Measurements from ENCODE around the gene ERICH6.
"Not testable (repeated sequence)": the region's sequence is repeated elsewhere in the genome, so short reads cannot be mapped to it uniquely, and the experiment has no call there.

The ERICH6 gene

DNA sequence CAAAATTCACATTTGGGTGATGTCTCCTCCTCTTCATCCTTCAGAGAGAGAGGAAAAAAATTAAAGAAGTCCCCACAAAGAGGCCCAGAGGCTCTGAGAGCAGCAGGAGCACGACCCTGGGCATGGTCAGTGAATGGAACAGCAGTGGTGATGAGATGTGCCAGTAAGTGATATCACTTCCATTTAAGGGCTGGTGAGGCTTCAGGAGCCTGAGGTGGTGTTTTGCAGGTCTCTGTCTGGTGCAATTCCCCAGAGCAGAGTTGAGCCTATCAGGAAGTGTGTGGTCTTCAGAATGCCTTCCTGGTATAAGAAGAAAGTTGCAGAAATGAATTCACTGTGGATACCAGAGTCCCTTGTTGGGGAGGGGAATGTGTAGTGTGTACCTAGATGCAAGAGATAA lies 21.4 kb downstream of the ERICH6 start:
- DNase-seq (ENCODE audit: low spot score), result no peak

DNA sequence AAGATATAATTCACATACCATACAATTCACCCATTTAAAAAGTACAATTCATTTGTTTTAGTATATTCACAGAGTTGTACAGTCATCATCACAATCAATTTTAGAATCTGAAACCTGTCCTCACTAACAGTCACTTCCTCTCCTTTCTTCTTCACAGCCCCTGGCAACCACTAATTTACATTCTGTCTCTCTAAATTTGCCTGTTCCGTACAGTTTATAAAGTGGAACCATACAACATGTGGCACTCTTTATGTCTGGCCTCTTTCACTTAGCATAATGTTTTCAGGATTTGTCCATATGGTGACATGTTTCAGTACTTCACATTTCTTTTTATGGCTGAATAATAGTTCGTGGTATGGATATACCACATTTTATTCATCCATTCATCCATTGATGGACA lies 22.7 kb downstream of the ERICH6 start:
- no peak for DNase-seq (ENCODE audit: low spot score)

DNA sequence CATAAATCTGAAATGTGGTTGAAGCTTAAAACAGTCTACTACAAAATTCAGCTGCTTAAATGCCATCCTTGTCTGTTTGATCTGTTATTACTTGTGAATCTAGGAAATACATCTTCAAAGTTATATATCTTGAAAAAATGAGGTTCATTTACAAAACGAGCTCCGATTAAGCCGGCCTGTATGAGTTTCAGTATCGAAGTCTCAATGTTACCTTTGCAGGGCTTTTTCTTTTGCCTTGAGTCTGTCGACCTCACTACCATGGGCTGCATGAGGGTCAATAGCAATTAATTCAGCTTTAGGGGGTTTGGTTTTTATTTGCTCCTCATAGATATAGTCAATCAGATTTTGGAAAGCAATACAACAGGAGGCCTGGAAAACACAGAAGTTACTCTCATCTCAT lies 23.2 kb downstream of the ERICH6 start:
- DNase-seq (ENCODE audit: low spot score), result no peak

DNA sequence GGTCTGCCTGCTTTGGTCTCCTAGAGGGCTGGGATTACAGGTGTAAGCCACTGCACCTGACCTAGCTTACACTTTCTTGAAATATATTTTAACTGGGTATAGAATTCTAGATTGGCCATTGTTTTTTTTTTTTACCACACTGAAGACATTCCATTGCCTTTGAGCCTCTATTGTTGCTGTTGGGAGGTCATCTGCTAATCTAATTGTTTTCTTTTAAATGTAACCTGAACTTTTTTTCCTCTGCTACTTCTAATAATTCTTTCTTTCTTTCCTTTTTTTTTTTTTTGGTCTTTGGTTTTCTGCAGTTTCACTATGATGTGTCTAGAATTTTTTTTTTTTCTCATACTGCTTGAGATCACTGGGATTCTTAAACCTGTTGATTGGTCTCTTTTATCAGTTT lies 28.1 kb downstream of the ERICH6 start:
- DNase-seq (ENCODE audit: low spot score), result no peak

DNA sequence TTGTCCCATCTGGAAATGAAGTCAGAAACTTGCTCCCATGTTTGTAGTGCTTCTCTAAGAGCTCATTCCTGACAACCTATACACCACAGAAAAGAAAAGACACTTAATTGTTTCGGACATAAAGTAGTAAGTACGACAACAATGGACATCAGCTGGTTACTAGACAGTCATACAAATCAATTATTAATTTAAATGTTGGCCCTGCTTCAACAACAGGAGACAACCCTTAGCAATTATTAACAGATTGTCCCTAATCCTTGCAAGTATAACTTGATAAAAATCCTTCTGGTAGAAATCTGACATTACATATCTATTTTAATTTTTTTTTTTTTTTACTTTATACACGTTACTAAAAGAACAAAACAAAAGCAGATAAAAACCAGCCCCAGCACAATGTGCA lies 29.8 kb downstream of the ERICH6 start:
- no peak for DNase-seq (ENCODE audit: low spot score)

DNA sequence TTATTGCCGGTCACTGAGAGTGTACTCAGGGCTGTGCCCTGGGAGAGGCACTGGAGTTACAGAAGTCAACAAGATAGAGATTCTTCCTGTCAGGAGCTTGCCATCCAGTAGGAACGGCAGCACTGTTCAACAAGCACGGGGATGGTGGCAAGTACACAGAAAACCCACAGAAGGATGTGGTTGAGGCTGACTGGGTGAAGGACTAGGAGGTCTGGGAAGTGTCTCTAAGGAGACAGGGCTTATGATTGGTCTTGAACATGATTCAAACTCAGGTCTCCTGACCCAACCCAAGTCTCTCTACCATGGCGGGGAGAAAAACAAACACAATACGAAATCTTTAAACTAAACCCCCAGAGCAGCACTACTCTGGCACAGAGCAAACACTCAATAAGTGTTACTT lies 37.6 kb downstream of the ERICH6 start:
- DNase-seq (ENCODE audit: low spot score), result no peak

DNA sequence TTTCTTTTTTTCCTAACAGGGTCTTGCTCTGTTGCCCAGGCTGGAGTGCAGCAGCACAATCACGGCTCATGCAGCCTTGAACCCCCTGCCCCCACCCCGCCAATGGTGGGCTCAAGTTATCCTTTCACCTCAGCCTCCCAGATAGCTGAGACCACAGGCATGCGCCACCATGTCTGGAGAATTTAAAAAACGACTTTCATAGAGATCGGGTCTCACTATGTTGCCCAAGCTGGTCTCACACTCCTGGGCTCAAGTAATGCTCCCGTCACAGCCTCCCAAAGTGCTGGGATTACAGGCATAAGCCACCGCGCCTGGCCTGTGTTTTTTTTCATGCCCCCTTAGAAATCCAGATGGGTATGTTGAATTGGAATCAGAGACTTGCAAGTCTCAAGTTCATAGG lies 40.3 kb downstream of the ERICH6 start:
- DNase-seq (ENCODE audit: low spot score), result no peak

DNA sequence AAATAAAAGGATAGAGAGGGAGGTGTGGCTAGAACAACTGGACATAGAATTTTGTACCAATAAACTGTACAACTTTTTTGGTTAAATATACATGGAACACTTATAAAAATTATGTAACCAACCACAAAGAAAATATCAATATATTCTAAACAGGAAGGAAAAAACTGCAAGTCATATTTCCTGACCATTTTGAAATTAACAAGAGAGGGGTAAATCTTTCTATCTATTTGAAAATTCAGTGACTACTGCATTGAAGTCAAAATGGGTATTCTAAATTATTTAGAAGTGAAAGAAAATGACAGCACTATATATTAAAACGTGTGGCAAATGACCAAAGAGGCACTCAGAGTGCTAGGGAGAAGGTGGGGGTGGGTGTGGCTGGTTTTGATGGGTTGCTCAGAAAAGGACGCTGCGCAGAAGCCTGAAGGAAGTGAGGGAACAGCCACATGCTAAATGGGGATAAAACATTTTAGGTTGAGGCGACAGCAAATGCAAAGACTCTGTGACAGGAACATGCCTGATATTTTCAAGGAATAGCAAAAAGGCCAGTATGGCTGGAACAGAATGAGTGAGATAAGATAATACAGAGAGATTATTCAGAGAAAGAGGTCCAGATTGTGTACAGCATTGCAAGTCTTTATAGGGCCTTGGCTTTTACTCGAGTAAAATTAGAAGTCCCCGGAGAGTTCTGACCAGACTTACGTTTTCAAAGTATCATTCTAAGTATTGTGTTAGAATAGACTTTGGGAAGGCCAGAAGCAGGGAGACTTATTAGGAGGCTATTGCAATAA lies 41.1 kb downstream of the ERICH6 start:
- no peak for DNase-seq (ENCODE audit: low spot score)

DNA sequence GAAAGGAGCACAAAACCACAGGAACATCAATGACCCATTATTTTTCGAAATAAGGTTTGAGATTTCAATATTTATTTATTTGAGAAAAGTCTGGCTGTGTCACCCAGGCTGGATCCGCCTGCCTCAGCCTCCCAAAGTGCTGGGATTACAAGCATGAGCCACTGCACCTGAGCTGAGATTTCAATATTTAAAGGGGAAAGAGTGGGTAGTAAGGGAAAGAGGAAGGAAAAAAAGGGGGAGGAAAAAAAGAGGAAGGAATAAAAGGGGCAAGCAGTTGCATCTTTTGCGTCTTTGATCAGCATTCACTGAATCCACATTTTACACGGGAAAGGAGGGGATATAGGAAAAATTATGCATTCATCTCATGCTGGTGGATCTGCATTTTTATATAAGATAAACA lies 47.4 kb downstream of the ERICH6 start:
- no peak for DNase-seq (ENCODE audit: low spot score)

DNA sequence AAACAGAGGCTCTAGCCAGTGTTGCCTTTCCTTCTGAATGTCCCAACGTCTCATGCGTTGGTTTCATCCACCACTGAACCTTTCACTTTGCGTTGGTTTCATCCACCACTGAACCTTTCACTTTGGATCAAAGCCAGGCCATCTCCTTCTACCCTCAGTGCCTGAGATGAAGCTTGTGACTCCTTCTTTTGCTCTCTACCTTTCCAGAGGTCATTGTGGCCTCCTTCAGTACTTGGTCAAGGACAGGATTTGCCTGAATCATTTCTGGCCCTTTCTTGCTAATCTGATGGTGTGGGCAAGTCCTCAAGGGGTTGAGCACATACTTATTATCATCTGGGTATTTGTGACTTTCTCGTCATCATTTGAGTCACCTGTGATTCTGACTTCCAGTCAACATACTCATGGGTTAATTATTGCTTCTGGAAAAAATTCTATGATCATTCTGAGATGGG lies 50.6 kb downstream of the ERICH6 start:
- DNase-seq (ENCODE audit: low spot score), result no peak

DNA sequence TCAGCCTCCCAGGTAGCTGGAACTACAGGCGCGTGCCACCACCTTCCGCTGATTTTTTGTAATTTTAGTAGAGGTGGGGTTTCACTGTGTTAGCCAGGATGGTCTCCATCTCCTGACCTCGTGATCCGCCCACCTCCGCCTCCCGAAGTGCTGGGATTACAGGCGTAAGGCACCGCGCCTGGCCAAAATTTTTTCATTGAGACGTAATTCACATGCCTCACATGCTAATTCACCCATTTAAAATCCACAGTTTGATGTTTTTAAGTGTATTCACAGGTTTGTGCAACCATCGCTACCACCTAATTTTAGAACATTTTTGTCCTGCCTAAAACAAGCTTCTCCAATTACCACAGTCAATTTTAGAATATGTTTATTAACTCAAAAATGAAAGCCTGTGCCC lies 63.5 kb downstream of the ERICH6 start:
- DNase-seq (ENCODE audit: low spot score), result no peak

DNA sequence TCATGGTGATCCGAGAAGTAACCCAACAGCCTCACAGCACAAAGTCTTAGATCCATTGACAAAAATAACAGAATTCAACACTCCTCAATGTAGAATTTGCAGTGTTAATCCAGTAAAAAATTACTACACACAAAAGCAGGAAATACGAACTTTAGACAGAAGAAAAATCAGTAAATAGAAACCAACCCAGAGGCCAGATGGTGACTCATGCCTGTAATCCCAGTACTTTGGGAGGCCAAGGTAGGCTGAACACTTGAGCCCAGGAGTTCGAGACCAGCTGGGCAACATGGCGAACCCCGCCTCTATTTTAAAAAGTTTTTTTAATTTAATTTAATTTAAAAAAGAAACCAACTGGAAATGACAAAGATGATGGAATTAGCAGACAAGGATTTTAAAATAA lies 64.5 kb downstream of the ERICH6 start:
- DNase-seq (ENCODE audit: low spot score), result no peak

DNA sequence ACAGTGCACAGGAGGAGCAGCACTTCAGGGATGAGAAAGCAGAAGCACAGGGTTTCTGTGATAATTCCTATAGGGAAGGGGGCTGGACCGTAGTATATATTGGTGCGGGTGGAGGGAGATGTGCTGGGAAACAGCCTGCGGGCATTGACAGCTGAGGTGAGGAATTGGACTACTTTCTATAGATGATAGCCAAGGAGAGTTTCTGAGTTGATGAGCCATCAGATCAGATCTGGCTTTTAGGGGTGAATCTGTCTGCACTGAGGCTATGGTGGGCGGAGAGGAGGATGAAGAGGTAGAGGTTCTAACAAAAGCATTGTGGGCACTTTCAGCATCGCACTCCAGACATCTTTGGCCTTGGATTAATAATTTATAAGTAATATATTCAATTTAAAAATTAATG lies 67.5 kb downstream of the ERICH6 start:
- no peak for DNase-seq (ENCODE audit: low spot score)

DNA sequence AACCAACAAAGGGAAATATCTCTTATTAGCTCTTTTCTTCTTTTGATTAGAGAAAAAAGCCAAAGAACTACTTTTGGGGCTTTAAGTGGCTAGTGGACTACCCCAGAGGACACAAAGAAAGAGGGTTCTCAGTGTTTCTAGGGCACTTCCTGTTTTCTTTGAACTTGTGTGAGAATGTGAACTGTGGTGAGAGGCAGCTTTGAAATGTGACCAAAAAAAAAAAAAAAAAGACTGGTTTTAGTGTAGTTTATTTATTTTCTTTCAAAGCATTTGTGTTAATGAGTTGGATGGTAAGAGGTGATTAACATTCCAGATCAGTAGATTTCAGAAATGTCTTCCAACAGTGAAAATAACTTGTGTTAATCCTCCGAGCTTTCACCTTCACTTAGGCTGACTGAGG lies 68.2 kb downstream of the ERICH6 start:
- no peak for DNase-seq (ENCODE audit: low spot score)

DNA sequence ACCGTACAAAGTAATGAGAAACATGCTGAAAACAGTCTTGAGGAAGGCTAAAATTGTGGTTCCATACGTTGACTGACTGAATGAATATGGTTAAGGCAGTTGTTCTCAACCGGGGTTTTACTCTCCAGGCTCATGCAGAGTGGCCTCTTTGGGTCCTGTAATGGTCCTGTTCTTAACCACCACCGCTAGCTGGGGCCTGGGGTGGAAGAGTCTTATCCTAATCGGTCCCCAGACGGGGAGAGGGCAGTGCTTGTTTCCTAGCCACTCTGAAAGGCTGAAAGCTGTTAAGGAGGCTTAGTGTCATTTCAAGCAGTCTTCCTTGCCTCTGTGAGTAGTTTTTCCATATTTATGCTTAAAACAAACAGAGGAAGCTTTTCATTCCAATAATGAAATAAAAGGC lies 68.6 kb downstream of the ERICH6 start:
- DNase-seq (ENCODE audit: low spot score), result no peak

DNA sequence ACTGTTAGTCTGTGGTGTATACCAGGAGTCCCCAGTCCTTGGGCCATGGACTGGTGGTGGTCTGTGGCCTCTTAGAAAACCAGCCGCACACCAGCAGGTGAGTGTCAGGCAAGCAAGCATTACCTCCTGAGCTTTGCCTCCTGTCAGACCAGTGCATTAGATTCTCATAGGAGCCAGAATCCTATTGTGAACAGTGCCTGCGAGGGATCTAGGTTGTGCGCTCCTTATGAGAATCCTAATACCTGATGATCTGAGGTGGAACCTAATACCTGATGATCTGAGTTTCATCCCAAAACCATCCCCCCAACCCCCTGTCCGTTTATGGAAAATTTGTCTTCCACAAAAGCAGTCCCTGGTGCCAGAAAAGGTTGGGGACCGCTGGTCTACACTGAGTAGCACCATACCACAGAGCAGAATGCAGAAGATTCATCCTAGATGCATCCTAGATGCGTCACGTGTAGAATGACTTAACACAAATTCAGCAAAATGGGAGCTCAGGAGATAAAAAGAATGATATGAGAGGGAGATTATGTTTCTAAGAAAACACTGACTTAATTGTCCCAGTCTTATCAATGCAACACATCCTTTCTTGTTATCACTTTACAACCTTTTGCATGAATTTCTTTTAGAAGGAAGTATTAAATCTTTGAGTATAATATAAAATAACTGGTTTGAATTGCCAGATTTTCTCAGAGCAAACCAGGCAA lies 72.1 kb downstream of the ERICH6 start:
- no peak for DNase-seq (ENCODE audit: low spot score)

DNA sequence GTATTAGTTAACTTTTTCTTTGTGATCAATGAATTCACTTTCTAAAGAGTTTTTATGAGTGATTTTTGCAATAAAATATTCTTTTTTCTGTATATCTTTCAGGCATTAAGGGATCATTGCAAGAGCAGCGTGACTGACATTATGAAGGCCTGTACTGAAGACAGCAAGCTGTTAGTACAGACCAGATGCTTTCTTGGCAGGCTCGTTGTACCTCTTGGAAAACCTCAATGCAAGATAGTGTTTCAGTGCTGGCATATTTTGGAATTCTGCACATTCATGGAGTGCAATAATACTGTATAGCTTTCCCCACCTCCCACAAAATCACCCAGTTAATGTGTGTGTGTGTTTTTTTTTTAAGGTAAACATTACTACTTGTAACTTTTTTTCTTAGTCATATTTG lies 76.2 kb downstream of the ERICH6 start:
- DNase-seq (ENCODE audit: low spot score), result no peak

DNA sequence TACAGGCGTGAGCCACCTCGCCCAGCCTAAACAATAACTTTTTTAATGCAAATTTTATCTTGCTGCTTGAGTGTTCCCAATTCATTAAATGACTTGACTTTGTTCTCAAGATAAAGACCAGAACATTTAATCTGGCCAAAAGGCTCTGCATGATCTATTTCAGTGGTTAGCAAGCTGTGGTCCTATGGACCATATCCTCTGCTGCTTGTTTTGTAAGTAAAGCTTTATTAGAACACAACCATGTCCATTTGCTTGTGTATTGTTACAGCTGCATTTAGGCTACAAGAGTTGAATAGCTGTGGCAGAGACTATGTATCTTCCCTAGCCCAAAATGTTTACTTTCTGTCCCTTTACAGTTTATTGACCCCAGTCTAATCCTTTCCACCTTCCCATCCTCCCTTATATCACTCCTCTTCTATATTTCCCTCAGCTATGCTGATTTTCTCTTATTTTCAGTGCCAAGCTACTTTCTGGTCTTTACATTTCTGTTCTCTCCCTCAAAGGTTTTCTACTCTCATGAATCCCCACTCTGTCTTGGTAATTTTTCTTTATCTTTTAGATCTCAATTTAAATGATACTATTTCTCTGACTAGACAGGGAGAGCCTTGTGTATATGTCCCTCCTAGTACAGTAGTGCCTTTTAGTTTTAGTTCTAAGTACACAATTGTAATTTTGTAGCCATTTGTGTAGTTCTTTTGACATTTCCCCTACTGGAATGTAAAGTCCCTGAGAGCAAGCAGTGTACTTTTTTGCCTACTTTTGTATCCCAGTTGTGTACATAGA lies 77.4 kb downstream of the ERICH6 start:
- DNase-seq (ENCODE audit: low spot score), result no peak

DNA sequence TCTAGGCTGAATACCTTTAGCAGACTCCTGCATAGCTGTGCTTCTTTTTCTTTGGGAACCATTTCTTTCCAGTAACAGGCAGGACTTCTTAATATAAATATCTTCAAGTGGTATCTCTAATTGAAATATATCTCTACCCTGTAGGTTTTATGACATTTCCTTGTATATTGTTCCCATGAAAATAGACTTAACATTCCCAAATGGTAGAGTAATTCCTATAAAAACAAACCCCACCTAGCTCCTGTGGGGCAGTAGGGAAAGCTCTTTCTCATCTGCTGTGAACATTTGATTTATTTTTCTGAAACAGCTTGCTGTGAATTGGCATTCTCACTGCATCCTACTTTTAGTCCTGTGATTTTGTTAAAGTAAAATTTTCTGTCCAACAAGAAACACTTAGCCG lies 79.8 kb downstream of the ERICH6 start:
- DNase-seq (ENCODE audit: low spot score), result no peak

DNA sequence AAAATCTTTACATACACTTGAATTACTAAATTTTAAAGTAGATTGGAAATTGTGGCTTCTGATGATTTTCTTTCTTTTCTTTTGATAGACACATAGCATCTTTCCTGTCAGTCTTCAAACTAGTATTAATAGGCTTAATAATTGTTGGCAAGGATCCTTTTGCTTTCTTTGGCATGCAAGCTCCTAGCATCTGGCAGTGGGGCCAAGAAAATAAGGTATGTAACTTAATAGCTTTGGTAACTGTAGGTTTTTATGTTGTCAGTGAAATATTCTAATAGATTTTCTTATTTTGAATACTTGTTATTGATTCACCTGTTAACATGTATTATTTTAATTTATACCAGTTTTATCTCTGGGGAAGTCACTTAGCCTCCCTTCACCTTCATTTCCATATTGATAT lies 80.8 kb downstream of the ERICH6 start:
- not testable (repeated sequence) for DNase-seq (ENCODE audit: low spot score)

DNA sequence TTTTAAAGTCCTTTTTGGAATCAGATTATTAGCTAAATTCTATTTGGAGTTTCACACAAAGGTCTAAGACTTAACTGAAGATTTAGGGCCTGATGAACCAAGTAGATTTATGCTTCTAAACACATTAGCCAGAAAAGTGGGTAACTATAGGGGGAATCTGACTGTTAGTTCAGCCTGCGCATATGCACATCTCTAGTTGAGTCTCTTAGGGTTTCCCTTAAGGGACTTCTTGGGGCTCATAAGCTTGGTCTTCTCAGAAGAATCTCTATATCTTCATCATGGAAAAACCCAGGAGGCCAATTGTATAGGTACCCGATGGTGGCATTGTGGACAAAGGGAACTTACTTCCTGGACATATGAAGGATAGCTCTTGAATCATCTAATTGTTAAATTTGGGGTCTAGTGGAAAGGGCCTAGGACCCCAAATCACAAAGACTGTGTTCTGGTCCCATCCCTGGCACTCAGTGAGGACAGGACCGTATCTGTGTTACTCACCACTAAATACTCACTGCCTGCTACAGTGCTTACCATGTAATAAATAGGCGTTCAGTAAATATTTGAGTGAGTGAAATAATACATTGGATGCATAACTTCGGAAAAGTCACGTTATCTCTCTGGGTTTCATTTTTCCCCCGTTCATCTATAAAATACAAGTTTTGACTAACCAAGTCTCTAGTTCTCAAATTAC lies 83.6 kb downstream of the ERICH6 start:
- DNase-seq (ENCODE audit: low spot score), result no peak

DNA sequence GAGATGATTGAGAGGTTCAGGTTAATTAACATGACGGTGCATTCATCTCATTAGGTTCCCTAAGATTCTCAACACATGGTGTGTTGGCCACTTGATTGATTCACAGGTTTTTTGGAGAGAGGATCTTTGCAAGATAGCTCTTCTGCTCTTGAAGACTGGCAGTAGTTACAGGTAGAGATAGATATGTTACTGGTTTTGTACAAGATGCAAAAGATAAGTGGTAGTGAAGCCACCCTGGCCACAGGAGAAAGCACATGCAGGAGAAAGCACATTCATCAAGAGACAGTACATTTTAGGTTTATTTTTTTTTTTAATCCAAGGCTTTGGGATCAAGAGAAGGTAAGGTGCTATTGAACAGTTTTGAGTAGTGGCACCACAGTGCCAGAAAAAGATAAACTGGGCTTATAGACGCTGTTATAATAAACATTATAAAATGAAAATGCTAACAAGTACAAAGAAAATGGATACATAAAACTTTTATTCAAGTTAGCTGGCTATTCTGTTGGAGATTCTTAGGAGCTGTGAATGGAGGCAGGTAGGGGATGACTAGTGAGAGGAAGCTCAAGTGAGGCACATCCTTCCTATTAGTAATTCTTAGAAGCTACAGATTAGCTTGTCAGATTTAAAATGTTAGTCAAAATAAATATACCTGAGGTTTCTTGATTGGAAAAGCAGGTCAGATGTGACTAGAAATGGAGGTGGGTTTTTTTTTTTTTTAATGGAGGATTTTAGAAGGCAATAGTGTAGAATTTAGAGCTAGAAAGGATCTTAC lies 89.8 kb downstream of the ERICH6 start:
- no peak for DNase-seq (ENCODE audit: low spot score)
